Measurements from ENCODE around the gene AIPL1.

AIPL1 gene

GRCh38 chr17:6449307-6449706 is 14.4 kb upstream of the AIPL1 start:
- no peak for DNase-seq (ENCODE audit: low read depth in 2 of 2)

GRCh38 chr17:6448473-6448872 is 13.6 kb upstream of the AIPL1 start:
- no peak for DNase-seq (ENCODE audit: low read depth in 2 of 2)

- DNase-seq (ENCODE audit: low read depth in 2 of 2), result no peak
These were observed 11.7 kb upstream of the AIPL1 start for GRCh38 chr17:6446516-6447100.

GRCh38 chr17:6444571-6445335 is 9.8 kb upstream of the AIPL1 start:
- no peak for DNase-seq (ENCODE audit: low read depth in 2 of 2)

- peak; percentile 80 to 81 for DNase-seq (ENCODE audit: low read depth in 2 of 2)
These were observed 9.0 kb upstream of the AIPL1 start, which contains the start of gene PIMREG for GRCh38 chr17:6443692-6444570. PIMREG (plus strand) TSS chr17:6444455; CDS start chr17:6445111, 656 bp downstream.

GRCh38 chr17:6442775-6443174 is 7.9 kb upstream of the AIPL1 start:
- DNase-seq (ENCODE audit: low read depth in 2 of 2), result no peak

- DNase-seq (ENCODE audit: low read depth in 2 of 2), result no peak
These were observed 5.0 kb upstream of the AIPL1 start for GRCh38 chr17:6439951-6440350.

GRCh38 chr17:6437956-6438355 is 3.0 kb upstream of the AIPL1 start:
- DNase-seq (ENCODE audit: low read depth in 2 of 2), result no peak

- DNase-seq (ENCODE audit: low read depth in 2 of 2), result no peak
These were observed 2.5 kb upstream of the AIPL1 start for GRCh38 chr17:6437466-6437865.

GRCh38 chr17:6435968-6436367 is 1.0 kb upstream of the AIPL1 start:
- DNase-seq (ENCODE audit: low read depth in 2 of 2), result peak; percentile 22 to 43

GRCh38 chr17:6430769-6431168 is 4.2 kb downstream of the AIPL1 start:
- no peak for DNase-seq (ENCODE audit: low read depth in 2 of 2)

GRCh38 chr17:6429266-6429665 is 5.7 kb downstream of the AIPL1 start:
- no peak for DNase-seq (ENCODE audit: low read depth in 2 of 2)

- no peak for DNase-seq (ENCODE audit: low read depth in 2 of 2)
These were observed 6.5 kb downstream of the AIPL1 start for GRCh38 chr17:6428207-6428965.

- DNase-seq (ENCODE audit: low read depth in 2 of 2), result no peak
These were observed 7.6 kb downstream of the AIPL1 start for GRCh38 chr17:6427279-6427781.

GRCh38 chr17:6426356-6427101 is 8.4 kb downstream of the AIPL1 start:
- DNase-seq (ENCODE audit: low read depth in 2 of 2), result no peak

- DNase-seq (ENCODE audit: low read depth in 2 of 2), result no peak
These were observed 9.5 kb downstream of the AIPL1 start for GRCh38 chr17:6425407-6425806.

- DNase-seq (ENCODE audit: low read depth in 2 of 2), result no peak
These were observed 11.0 kb downstream of the AIPL1 start for GRCh38 chr17:6423931-6424330.

GRCh38 chr17:6422654-6423241 is 12.2 kb downstream of the AIPL1 start:
- DNase-seq (ENCODE audit: low read depth in 2 of 2), result no peak

- peak; percentile 46 to 59 for DNase-seq (ENCODE audit: low read depth in 2 of 2)
These were observed 13.0 kb downstream of the AIPL1 start for GRCh38 chr17:6421700-6422604.

All from stimulated activated CD8-positive, alpha-beta memory T cell treated with anti-CD3 and anti-CD28 coated beads, Interleukin-7, amount 100 ng/mL, for 1 hour (primary cell).